NB4 (cell line): Measurements from ENCODE around the gene HIC1.
A peak's percentile ranks its signal among the peaks of the same experiment; 100 is the strongest.

Source experiments
- DNase-seq: peaks from one replicate; pipeline ENCODE4 v3.0.0; 2010; ENCODE audit warnings: low read depth
- H3K4me3 ChIP-seq: one replicate; pipeline ENCODE4 v1.5.1; 2011; ENCODE audit warnings: mild to moderate bottlenecking, low read depth, low read length, moderate library complexity
- CTCF ChIP-seq: IDR thresholded peaks from one replicate; pipeline ENCODE4 v1.5.1; 2012; ENCODE audit warnings: low read depth, low read length
- MAX ChIP-seq: IDR thresholded peaks from 2 replicates; pipeline ENCODE4 v1.6.1; 2011; ENCODE audit warnings: low read depth, low read length
- MYC ChIP-seq: IDR thresholded peaks from 2 replicates; pipeline ENCODE4 v1.6.1; 2011; ENCODE audit warnings: low read depth, low read length
- POLR2A ChIP-seq: IDR thresholded peaks from 2 replicates; pipeline ENCODE4 v1.6.1; 2011; ENCODE audit warnings: mild to moderate bottlenecking; ENCODE audit not compliant: insufficient read length; ENCODE audit errors: extremely low read depth

The HIC1 gene

GRCh38 chr17:2101448-2102257 is 46.8 kb downstream of the HIC1 start:
- TF ChIP-seq MYC (no peak), MAX (no peak), POLR2A (no peak), CTCF (no peak)
- DNase-seq: peak; percentile 69
- no peak overlapping the region for H3K4me3 ChIP-seq

GRCh38 chr17:2102931-2103809 is 48.3 kb downstream of the HIC1 start:
- H3K4me3 ChIP-seq: no peak overlapping the region
- no peak for DNase-seq
- no peak for TF ChIP-seq POLR2A

GRCh38 chr17:2105663-2106062 is 50.8 kb downstream of the HIC1 start:
- no peak overlapping the region for H3K4me3 ChIP-seq
- no peak for DNase-seq
- TF ChIP-seq MYC: no peak
- TF ChIP-seq CTCF: no peak
- no peak for TF ChIP-seq MAX
- no peak for TF ChIP-seq POLR2A

- H3K4me3 ChIP-seq: no peak overlapping the region
- TF ChIP-seq MAX: no peak
- no peak for TF ChIP-seq POLR2A
- TF ChIP-seq CTCF: no peak
- no peak for TF ChIP-seq MYC
- DNase-seq: no peak
These were observed 51.5 kb downstream of the HIC1 start for GRCh38 chr17:2106308-2106955.

- no peak overlapping the region for H3K4me3 ChIP-seq
- TF ChIP-seq MAX (no peak), MYC (no peak), CTCF (no peak), POLR2A (no peak)
- no peak for DNase-seq
These were observed 52.1 kb downstream of the HIC1 start for GRCh38 chr17:2107050-2107449.

- DNase-seq: no peak
- no peak overlapping the region for H3K4me3 ChIP-seq
- TF ChIP-seq CTCF: no peak
- TF ChIP-seq MYC: no peak
- TF ChIP-seq POLR2A: no peak
- TF ChIP-seq MAX: no peak
These were observed 52.6 kb downstream of the HIC1 start for GRCh38 chr17:2107506-2107905.
